ENCODE data around the gene CFAP43. TPM values are rescaled to one million over a fixed set of nuclear protein-coding genes. Genes with fewer than 3 reads are reported as not detected.

Gene CFAP43
- total and polyA plus RNA-seq, 7 donors = 0.22 to 0.83 (median 0.55) TPM; not detected in 1

DNA sequence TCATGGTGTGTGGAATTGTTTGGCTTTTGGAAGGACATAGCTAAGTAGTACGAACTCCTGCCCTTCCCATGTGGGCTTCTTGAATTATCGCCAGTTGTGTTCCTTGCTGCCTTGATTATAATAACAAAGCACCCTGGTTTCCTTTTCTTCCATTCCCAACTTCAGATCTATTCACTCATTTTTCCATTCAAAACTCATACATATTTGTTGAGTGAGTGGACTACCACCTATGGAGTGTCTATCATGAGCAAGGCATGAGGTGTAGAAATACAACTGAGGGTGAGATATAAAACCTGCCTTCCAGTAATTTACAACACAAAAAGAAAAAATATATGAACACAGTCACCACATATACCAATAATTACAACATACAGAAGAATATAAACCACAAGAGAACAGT is 141.6 kb downstream of the CFAP43 start:
- no peak for TF ChIP-seq POLR2AphosphoS5 (IDR thresholded peaks at IDR 0.05)
- H3K27ac ChIP-seq = no peak overlapping the region
- 81 to 89% methylated on average over 2 of the region's 2 CpGs for WGBS, 2 donors
- DNase-seq = no peak
- H3K4me3 ChIP-seq = no peak overlapping the region
- intact Hi-C loops (cut with DNase I) = no loop called here
- no peaks in the 10 kb centered on the region for H3K36me3 ChIP-seq
- H3K9me3 ChIP-seq = no peaks in the 10 kb centered on the region
- H3K4me1 ChIP-seq = no peaks in the 10 kb centered on the region
- H3K27me3 ChIP-seq = no peaks in the 10 kb centered on the region

GRCh38 chr10:104089621-104090020 is 142.5 kb downstream of the CFAP43 start:
- H3K27ac ChIP-seq = no peak overlapping the region
- 91 to 92% methylated on average over 3 of the region's 3 CpGs for WGBS, 2 donors
- intact Hi-C loops (cut with DNase I) = no loop called here
- DNase-seq = no peak
- H3K36me3 ChIP-seq = no peaks in the 10 kb centered on the region
- H3K27me3 ChIP-seq = no peaks in the 10 kb centered on the region
- H3K4me3 ChIP-seq = no peak overlapping the region
- no peaks in the 10 kb centered on the region for H3K4me1 ChIP-seq
- no peak for TF ChIP-seq POLR2A (IDR thresholded peaks at IDR 0.05)
- no peaks in the 10 kb centered on the region for H3K9me3 ChIP-seq

DNA sequence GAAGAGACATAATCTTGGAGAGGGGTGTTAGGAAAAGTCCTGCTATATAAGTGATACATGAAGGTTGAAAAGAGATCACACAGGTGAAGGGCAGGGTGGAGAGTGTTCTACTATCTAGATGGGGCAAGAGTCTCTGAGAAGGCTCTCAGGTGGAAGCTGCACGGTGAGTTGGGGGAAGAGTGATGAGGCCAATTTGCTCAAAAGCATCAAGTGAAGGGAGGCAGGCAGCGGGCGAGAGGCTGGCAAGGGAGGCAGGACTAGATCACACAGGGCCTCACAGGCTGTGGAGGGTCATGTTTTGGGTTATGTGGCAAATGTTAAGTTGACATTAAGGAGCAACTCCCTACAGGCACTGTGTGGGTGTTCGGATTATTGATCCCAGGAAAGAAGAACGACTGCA is 143.9 kb downstream of the CFAP43 start:
- Histone ChIP-seq H3K27ac (no peak overlapping the region), H3K4me3 (no peak overlapping the region), H3K27me3 (no peaks in the 10 kb centered on the region), H3K36me3 (no peaks in the 10 kb centered on the region), H3K9me3 (no peaks in the 10 kb centered on the region), H3K4me1 (no peaks in the 10 kb centered on the region)
- WGBS, 2 donors = 93 to 95% methylated on average over 5 of the region's 5 CpGs
- TF ChIP-seq POLR2A (IDR thresholded peaks at IDR 0.05) (no peak), POLR2AphosphoS5 (IDR thresholded peaks at IDR 0.05) (no peak), EP300 (IDR thresholded peaks at IDR 0.05) (no peak)
- TF ChIP-seq, protein P1, sequence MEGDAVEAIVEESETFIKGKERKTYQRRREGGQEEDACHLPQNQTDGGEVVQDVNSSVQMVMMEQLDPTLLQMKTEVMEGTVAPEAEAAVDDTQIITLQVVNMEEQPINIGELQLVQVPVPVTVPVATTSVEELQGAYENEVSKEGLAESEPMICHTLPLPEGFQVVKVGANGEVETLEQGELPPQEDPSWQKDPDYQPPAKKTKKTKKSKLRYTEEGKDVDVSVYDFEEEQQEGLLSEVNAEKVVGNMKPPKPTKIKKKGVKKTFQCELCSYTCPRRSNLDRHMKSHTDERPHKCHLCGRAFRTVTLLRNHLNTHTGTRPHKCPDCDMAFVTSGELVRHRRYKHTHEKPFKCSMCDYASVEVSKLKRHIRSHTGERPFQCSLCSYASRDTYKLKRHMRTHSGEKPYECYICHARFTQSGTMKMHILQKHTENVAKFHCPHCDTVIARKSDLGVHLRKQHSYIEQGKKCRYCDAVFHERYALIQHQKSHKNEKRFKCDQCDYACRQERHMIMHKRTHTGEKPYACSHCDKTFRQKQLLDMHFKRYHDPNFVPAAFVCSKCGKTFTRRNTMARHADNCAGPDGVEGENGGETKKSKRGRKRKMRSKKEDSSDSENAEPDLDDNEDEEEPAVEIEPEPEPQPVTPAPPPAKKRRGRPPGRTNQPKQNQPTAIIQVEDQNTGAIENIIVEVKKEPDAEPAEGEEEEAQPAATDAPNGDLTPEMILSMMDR (IDR thresholded peaks at IDR 0.05) = no peak
- intact Hi-C loops (cut with DNase I) = no loop called here
- no peak for DNase-seq

- Histone ChIP-seq H3K27me3 (no peaks in the 10 kb centered on the region), H3K4me3 (no peak within 1 kb of the TSS), H3K9me3 (no peaks in the 10 kb centered on the region), H3K4me1 (no peaks in the 10 kb centered on the region), H3K36me3 (no peaks in the 10 kb centered on the region), H3K27ac (no peak within 1 kb of the TSS)
- intact Hi-C loops (cut with DNase I) = no loop called here
- WGBS, 2 donors = 36 to 72% methylated on average over 3 of the region's 3 CpGs
- DNase-seq = no peak
- no peak for TF ChIP-seq EP300 (IDR thresholded peaks at IDR 0.05)
- no peak for TF ChIP-seq POLR2AphosphoS5 (IDR thresholded peaks at IDR 0.05)
- TF ChIP-seq POLR2A (IDR thresholded peaks at IDR 0.05) = no peak
- TF ChIP-seq, protein P1 (IDR thresholded peaks at IDR 0.05) = no peak
These were observed 146.3 kb downstream of the CFAP43 start, which contains the start of gene COL17A1 for GRCh38 chr10:104085801-104086400. TSS of gene COL17A1 (minus strand) at chr10:104085880. CDS start at chr10:104080673, 5,207 bp downstream.

GRCh38 chr10:104084482-104085142 is 147.6 kb downstream of the CFAP43 start:
- Histone ChIP-seq H3K4me1 (no peaks in the 10 kb centered on the region), H3K4me3 (no peak overlapping the region), H3K36me3 (no peaks in the 10 kb centered on the region), H3K9me3 (no peaks in the 10 kb centered on the region), H3K27ac (no peak overlapping the region), H3K27me3 (no peaks in the 10 kb centered on the region)
- WGBS, 2 donors = 65 to 76% methylated on average over 5 of the region's 5 CpGs
- no peak for DNase-seq
- intact Hi-C loops (cut with DNase I) = no loop called here
- TF ChIP-seq EP300 (IDR thresholded peaks at IDR 0.05) = no peak
- no peak for TF ChIP-seq POLR2A (IDR thresholded peaks at IDR 0.05)
- TF ChIP-seq POLR2AphosphoS5 (IDR thresholded peaks at IDR 0.05) = no peak
- TF ChIP-seq, protein P1 (IDR thresholded peaks at IDR 0.05) = no peak

Measured in sigmoid colon (tissue), 7 donors.